Fibroblast of mammary gland (primary cell): ENCODE data around the gene ZNF438.

Experiments used
- DNase-seq: peaks from one replicate; pipeline ENCODE4 v3.0.0-alpha.2; 2010; ENCODE audit warnings: low read depth
- H3K4me3 ChIP-seq: 2 replicates; pipeline ENCODE4 v1.5.1; 2011; ENCODE audit warnings: low read depth, mild to moderate bottlenecking, low read length, moderate library complexity; ENCODE audit not compliant: control insufficient read depth
- TF ChIP-seq, protein P1 (sequence below): conservative IDR thresholded peaks from 2 replicates; pipeline ENCODE4 v1.5.1; 2011; ENCODE audit warnings: low read depth, low read length, inconsistent platforms; ENCODE audit not compliant: control insufficient read depth, insufficient read depth

The ZNF438 gene

DNA sequence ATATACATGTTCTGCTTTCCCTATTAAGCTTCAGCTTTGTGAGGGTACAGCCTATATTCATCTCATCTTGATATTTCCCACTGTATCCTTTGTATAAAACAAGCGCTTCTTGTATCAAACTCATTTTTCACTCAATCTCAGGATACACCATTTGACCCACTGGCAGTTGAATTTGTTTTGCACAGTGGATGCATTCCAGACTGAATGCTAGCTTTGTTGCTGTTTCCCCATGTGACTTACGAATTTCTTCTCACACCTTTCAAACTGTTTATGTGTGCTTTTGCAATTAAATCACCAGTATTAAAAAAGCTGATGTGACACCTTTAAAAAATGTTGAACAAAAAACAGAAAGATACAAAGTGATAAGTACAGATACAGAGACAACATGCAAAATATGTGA is 180.9 kb downstream of the ZNF438 start:
- TF ChIP-seq, protein P1, sequence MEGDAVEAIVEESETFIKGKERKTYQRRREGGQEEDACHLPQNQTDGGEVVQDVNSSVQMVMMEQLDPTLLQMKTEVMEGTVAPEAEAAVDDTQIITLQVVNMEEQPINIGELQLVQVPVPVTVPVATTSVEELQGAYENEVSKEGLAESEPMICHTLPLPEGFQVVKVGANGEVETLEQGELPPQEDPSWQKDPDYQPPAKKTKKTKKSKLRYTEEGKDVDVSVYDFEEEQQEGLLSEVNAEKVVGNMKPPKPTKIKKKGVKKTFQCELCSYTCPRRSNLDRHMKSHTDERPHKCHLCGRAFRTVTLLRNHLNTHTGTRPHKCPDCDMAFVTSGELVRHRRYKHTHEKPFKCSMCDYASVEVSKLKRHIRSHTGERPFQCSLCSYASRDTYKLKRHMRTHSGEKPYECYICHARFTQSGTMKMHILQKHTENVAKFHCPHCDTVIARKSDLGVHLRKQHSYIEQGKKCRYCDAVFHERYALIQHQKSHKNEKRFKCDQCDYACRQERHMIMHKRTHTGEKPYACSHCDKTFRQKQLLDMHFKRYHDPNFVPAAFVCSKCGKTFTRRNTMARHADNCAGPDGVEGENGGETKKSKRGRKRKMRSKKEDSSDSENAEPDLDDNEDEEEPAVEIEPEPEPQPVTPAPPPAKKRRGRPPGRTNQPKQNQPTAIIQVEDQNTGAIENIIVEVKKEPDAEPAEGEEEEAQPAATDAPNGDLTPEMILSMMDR, result no peak
- H3K4me3 ChIP-seq, result no peak overlapping the region
- DNase-seq, result no peak

DNA sequence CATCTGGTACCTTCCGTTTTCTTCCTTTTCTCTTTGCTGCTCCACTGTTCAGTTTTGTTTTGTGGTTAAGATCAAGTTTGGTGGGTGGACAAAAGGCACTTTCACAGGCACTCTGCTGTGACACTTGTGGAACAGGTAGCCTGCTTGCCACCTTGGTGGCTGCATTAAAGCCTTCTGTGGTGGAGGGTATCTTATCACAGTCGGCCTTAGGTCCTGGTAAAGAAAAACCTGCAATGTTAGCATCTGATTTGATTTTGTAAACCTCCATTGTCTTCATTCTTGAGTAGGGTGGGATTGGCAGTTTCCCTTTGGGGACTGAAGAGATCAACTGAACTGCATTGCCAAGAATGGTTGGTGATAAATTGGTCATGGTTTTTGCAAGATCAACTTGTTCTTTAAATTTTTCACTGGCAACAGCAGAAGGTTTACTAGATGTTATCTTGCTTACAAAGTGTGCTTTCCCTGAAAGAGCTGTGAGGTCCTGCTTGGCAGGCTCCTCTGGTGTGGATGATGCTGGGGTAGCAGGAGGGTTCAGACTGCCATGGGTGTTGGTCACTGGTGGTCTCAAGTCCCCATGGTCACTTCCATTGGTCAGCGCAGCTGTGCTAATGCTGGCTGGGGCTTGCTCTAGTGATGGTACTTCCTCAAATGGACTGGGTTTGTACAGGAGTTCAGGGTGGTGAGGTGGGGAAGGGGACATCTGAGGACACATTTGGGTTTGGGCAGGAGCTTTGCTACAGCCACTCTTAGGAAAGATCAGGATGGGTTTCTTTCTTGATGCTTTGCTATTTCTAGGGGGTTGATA is 182.2 kb downstream of the ZNF438 start:
- no peak for DNase-seq
- TF ChIP-seq, protein P1, result no peak
- no peak overlapping the region for H3K4me3 ChIP-seq

DNA sequence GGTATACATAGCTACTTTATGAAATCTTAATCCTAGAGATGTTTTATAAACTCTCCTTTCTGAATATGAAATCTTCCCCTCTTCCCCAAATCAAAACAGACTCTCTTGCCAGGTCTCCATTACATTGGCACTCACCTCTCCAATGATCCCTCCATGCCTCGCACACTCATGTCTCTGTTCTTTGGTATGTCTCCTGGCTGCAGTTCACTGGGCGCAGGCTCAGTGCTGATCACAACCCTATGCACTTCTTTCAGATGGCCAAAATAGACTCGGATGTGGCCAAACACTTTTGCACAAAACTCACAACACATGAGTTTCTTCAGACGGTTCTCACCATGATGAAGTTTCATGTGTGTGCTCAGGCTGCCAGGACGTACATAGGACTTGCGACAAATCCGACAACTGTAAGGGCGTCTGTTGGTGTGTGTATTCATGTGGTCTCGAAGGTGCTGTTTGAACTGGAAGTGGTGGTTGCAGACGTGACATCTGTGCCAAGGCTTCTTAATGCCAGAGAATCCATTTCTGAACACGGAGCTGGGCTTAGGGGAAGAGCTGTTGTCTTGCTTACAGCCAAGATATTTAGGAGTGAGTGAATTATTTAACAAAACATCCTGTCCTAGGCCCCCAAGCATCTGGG is 183.2 kb downstream of the ZNF438 start:
- H3K4me3 ChIP-seq, result no peak overlapping the region
- no peak for DNase-seq
- TF ChIP-seq, protein P1, result no peak

DNA sequence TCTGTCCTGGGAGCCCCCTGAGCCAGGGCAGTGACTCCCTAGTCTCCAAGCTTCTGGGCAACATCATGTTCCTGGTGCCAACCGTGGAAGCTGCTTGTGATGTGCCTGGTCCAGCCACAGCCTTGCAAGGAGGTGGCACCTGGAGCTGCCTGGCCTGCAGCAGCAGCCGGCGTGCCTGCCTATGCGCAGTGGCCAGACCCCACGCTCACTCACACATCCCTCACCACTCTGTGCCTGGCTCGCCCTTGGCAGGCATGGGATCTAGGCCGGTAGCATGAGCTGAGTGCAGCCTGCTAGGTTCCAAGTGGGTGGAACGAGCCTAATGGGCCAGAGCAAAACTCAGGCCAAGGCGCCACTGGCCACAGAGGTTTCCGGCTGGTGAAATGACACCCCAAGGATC is 184.0 kb downstream of the ZNF438 start:
- DNase-seq, result no peak
- TF ChIP-seq, protein P1, result no peak
- no peak overlapping the region for H3K4me3 ChIP-seq

DNA sequence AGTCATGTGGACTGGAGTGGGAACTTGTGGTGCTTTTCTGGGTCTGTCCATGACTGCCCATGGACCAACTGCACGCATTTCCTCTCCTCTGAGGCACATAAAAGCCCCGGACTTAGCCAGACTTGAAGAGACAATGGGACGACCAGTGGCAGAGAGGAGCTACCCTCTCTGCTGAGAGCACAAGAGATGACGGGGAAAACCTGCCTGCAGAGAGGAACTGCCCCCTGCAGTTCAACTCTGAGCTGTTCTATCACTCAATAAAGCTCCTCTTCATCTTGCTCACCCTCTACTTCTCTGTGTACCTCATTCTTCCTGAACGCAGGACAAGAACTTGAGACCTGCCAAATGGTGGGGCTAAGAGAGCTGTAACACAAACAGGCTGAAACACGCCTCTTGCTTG is 184.5 kb downstream of the ZNF438 start:
- no peak for DNase-seq
- H3K4me3 ChIP-seq, result no peak overlapping the region
- TF ChIP-seq, protein P1, result no peak

GRCh38 chr10:30846710-30847109 is 185.0 kb downstream of the ZNF438 start:
- TF ChIP-seq, protein P1, result no peak
- no peak overlapping the region for H3K4me3 ChIP-seq
- no peak for DNase-seq

DNA sequence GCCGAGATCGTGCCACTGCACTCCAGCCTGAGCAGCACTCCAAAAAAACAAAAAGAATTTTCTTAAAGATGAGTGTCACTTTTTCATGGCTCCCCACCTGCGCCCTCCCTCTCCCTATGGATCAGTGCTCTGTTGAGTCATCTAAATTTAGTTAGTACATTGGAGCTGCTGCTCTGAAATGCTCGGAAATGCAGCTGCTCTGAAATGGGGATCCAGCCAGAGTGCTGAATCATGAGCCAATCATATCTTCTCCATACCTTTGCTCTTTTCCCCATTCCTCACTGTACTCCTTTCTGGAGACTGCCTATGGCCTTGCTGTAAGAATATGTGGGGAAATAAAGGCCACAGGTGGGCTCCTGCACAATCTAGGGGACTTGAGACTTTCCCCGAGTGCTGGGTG is 188.8 kb downstream of the ZNF438 start:
- peak; percentile 75 for DNase-seq
- no peak overlapping the region for H3K4me3 ChIP-seq
- TF ChIP-seq, protein P1, result no peak
